NOMO-1 (cell line): ENCODE results near the gene MTR.
"Not testable (repeated sequence)": the region's sequence is repeated elsewhere in the genome, so short reads cannot be mapped to it uniquely, and the experiment has no call there.

Experiments
- DNase-seq, 2 experiments: peaks; one replicate each; lab custom pipeline; 2025; ENCODE audit not compliant: unreplicated experiment in 2 of 2; lab: John Stamatoyannopoulos, UW

The MTR gene

GRCh38 chr1:236893626-236894545 lies 98.8 kb downstream of the MTR start:
- no peak for DNase-seq

- DNase-seq: no peak
Observed at GRCh38 chr1:236895665-236896387, 100.7 kb downstream of the MTR start.

GRCh38 chr1:236896716-236897115 lies 101.6 kb downstream of the MTR start:
- DNase-seq: no peak

- peak; percentile 45 to 82 for DNase-seq
Observed at GRCh38 chr1:236904892-236905741, 110.0 kb downstream of the MTR start.

- no peak for DNase-seq
Observed at GRCh38 chr1:236907205-236907604, 112.1 kb downstream of the MTR start.

GRCh38 chr1:236908669-236909068 lies 113.6 kb downstream of the MTR start:
- DNase-seq: no peak

GRCh38 chr1:236911047-236911446 lies 116.0 kb downstream of the MTR start:
- DNase-seq: not testable (repeated sequence)

- no peak for DNase-seq
Observed at GRCh38 chr1:236913371-236914037, 118.4 kb downstream of the MTR start.

GRCh38 chr1:236914375-236914774 lies 119.3 kb downstream of the MTR start:
- DNase-seq: no peak

GRCh38 chr1:236916131-236916800 lies 121.2 kb downstream of the MTR start:
- DNase-seq: no peak

- DNase-seq: no peak
Observed at GRCh38 chr1:236917448-236917847, 122.4 kb downstream of the MTR start.

- DNase-seq: no peak
Observed at GRCh38 chr1:236920286-236920894, 125.3 kb downstream of the MTR start.

GRCh38 chr1:236921610-236922009 lies 126.5 kb downstream of the MTR start:
- DNase-seq: no peak

GRCh38 chr1:236922190-236922589 lies 127.1 kb downstream of the MTR start:
- no peak for DNase-seq

GRCh38 chr1:236925386-236925785 lies 130.3 kb downstream of the MTR start:
- DNase-seq: no peak

- no peak for DNase-seq
Observed at GRCh38 chr1:236930503-236930902, 135.4 kb downstream of the MTR start.

- DNase-seq: no peak
Observed at GRCh38 chr1:236938760-236939159, 143.7 kb downstream of the MTR start.

GRCh38 chr1:236942431-236942830 lies 147.3 kb downstream of the MTR start:
- DNase-seq: no peak

- DNase-seq: no peak
Observed at GRCh38 chr1:236944556-236944955, 149.5 kb downstream of the MTR start.
